Left lobe of liver (tissue), 1 donor: ENCODE measurements around the gene C2orf68. TPM values are rescaled to one million over a fixed set of nuclear protein-coding genes. Genes with fewer than 3 reads are reported as not detected.

Experiments
- total RNA-seq: library from RNA; stranded (reverse); gene quantifications from one replicate; pipeline ENCODE4 v1.2.1, GENCODE V29; 2021
- donor health status: DM: no; HTN: yes; CAD: no.

The C2orf68 gene
- total RNA-seq, 1 donor from 2014 or later = 15.9 TPM

Other genes starting within 250 kb of the C2orf68 start
- gene CAPG, start 201.7 kb downstream of the C2orf68 start, total RNA-seq = 5.0 TPM
- gene SH2D6, start 193.4 kb downstream of the C2orf68 start, total RNA-seq = 3.1 TPM
- 76.6 TPM for gene MAT2A, start 72.9 kb downstream of the C2orf68 start, total RNA-seq
- gene GGCX, start 50.6 kb downstream of the C2orf68 start, total RNA-seq = 232 TPM
- gene VAMP8, start 34.5 kb downstream of the C2orf68 start, total RNA-seq = 69.9 TPM
- 31.7 TPM for gene VAMP5, start 27.6 kb downstream of the C2orf68 start, total RNA-seq
- 52.8 TPM for gene RNF181, start 16.3 kb downstream of the C2orf68 start, total RNA-seq
- 20.0 TPM for gene TMEM150A, start 9.4 kb downstream of the C2orf68 start, total RNA-seq
- gene USP39, start 4.1 kb upstream of the C2orf68 start, total RNA-seq = 18.6 TPM
- 9.8 TPM for gene SFTPB, start 56.1 kb upstream of the C2orf68 start, total RNA-seq
- 0.68 TPM for gene GNLY, start 82.3 kb upstream of the C2orf68 start, total RNA-seq
- 28.0 TPM for gene ATOH8, start 141.9 kb upstream of the C2orf68 start, total RNA-seq